K562 (cell line): Measurements from ENCODE around the gene KIFC3. TPM values are rescaled to one million over a fixed set of nuclear protein-coding genes. Genes with fewer than 3 reads are reported as not detected.

Experiments
- AFF1 ChIP-seq, 2 experiments: fragments of 450-650 bp; IDR thresholded peaks; 2 replicates each; pipeline ENCODE4 v1.6.1; 2018; ENCODE audit warnings: mild to moderate bottlenecking in 2 of 2, low read depth in 1 of 2; ENCODE audit not compliant: partially characterized antibody in 2 of 2
- DPF2 ChIP-seq: fragments of 450-650 bp; IDR thresholded peaks from 2 replicates; pipeline ENCODE4 v1.6.1; 2016
- ELF1 ChIP-seq: fragments of 200-800 bp; sonication (Bioruptor generic); IDR thresholded peaks from 2 replicates; pipeline ENCODE4 v1.6.1; 2016; ENCODE audit warnings: missing genetic modification characterization, missing compliant biosample characterization
- ETS2 ChIP-seq: IDR thresholded peaks from 2 replicates; pipeline ENCODE4 v1.6.1; 2016; ENCODE audit warnings: borderline replicate concordance, missing genetic modification characterization, mild to moderate bottlenecking, moderate library complexity, missing compliant biosample characterization; ENCODE audit not compliant: poor library complexity, severe bottlenecking
- KAT2B ChIP-seq: IDR thresholded peaks from one replicate; pipeline ENCODE4 v1.6.1; 2012; ENCODE audit warnings: low read depth, mild to moderate bottlenecking, control low read depth, inconsistent platforms, low read length, moderate library complexity
- NFYB ChIP-seq: IDR thresholded peaks from 2 replicates; pipeline ENCODE4 v1.6.1; 2011; ENCODE audit warnings: mild to moderate bottlenecking, moderate library complexity; ENCODE audit not compliant: insufficient read length; ENCODE audit errors: extremely low read depth
- NR3C1 ChIP-seq: sonication (generic); formaldehyde crosslinking; IDR thresholded peaks from 2 replicates; pipeline ENCODE4 v1.8.1; 2022; ENCODE audit warnings: missing genetic modification reagents
- PKNOX1 ChIP-seq: fragments of 450-650 bp; IDR thresholded peaks from 2 replicates; pipeline ENCODE4 v1.6.1; 2016
- POLR2A ChIP-seq: fragments of 450-650 bp; conservative IDR thresholded peaks from 2 replicates; pipeline ENCODE4 v1.6.1; 2016
- RFX1 ChIP-seq: fragments of 450-650 bp; IDR thresholded peaks from 2 replicates; pipeline ENCODE4 v1.6.1; 2016; ENCODE audit warnings: mild to moderate bottlenecking, moderate library complexity
- SUPT5H ChIP-seq: fragments of 450-650 bp; IDR thresholded peaks from 2 replicates; pipeline ENCODE4 v1.6.1; 2016
- U2AF1 ChIP-seq: fragments of 200-400 bp; formaldehyde crosslinking; optimal IDR thresholded peaks from 2 replicates; pipeline ENCODE3; 2017; ENCODE audit warnings: mild to moderate bottlenecking, low read depth, low read length, moderate library complexity
- ZBED1 ChIP-seq: IDR thresholded peaks from 2 replicates; pipeline ENCODE4 v1.6.1; 2014
- ZBTB8A ChIP-seq: fragments of 450-650 bp; IDR thresholded peaks from 2 replicates; pipeline ENCODE4 v1.6.1; 2018; ENCODE audit warnings: mild to moderate bottlenecking, moderate library complexity; ENCODE audit not compliant: partially characterized antibody
- ZNF140 ChIP-seq: fragments of 250-450 bp; sonication (Bioruptor Pico); IDR thresholded peaks from 2 replicates; pipeline ENCODE4 v1.8.0; 2021; ENCODE audit warnings: moderate library complexity, mild to moderate bottlenecking, inconsistent platforms
- ZNF174 ChIP-seq: fragments of 250-450 bp; sonication (Bioruptor Pico); IDR thresholded peaks from 2 replicates; pipeline ENCODE4 v1.4.0; 2020; ENCODE audit warnings: mild to moderate bottlenecking
- ZNF644 ChIP-seq: fragments of 200-800 bp; sonication (Bioruptor generic); IDR thresholded peaks from 2 replicates; pipeline ENCODE4 v1.6.1; 2016; ENCODE audit warnings: low read depth, missing genetic modification characterization, missing compliant biosample characterization
- ZNF780A ChIP-seq: fragments of 250-450 bp; sonication (Bioruptor Pico); IDR thresholded peaks from 2 replicates; pipeline ENCODE4 v1.5.0; 2021; ENCODE audit warnings: mild to moderate bottlenecking
- polyA plus RNA-seq, 8 experiments: library from polyadenylated mRNA; depleted of rRNA in 4 of 8; stranded (reverse) in 5 of 8; unstranded in 3 of 8; fragments of >200 nt; fragmentation: Nextera tagmentation in 2 of 8; fragmentation: Illumina TruSeq in 1 of 8; extraction: Ambion mirVana in 2 of 8; extraction: Trizol in 1 of 8; gene quantifications; 2 replicates each; pipeline versions ENCODE4 v1.2.1 to v1.2.3, GENCODE V29; 2011 to 2014; ENCODE audit warnings: inconsistent platforms in 1 of 8, missing spikeins in 1 of 8
- total RNA-seq, 7 experiments: library from RNA; depleted of rRNA in 6 of 7; stranded (reverse); fragments of >200 nt in 6 of 7; fragmentation: Illumina TruSeq in 2 of 7; extraction: Trizol in 2 of 7; gene quantifications; 2 replicates each; pipeline versions ENCODE4 v1.2.1 to v1.2.3, GENCODE V29; 2011 to 2021; ENCODE audit warnings: low replicate concordance in 1 of 7
- TF ChIP-seq, protein P1 (sequence below): fragments of 450-650 bp; IDR thresholded peaks from 2 replicates; pipeline ENCODE4 v1.6.1; 2016; ENCODE audit warnings: low read depth

The KIFC3 gene
- total and polyA plus RNA-seq, 9 of the 15 experiments (the other 6 are each of a cell fraction or from before 2014, with no cell fraction given), result 0.23 to 105 (median 26.2) TPM

- TF ChIP-seq, protein P1, sequence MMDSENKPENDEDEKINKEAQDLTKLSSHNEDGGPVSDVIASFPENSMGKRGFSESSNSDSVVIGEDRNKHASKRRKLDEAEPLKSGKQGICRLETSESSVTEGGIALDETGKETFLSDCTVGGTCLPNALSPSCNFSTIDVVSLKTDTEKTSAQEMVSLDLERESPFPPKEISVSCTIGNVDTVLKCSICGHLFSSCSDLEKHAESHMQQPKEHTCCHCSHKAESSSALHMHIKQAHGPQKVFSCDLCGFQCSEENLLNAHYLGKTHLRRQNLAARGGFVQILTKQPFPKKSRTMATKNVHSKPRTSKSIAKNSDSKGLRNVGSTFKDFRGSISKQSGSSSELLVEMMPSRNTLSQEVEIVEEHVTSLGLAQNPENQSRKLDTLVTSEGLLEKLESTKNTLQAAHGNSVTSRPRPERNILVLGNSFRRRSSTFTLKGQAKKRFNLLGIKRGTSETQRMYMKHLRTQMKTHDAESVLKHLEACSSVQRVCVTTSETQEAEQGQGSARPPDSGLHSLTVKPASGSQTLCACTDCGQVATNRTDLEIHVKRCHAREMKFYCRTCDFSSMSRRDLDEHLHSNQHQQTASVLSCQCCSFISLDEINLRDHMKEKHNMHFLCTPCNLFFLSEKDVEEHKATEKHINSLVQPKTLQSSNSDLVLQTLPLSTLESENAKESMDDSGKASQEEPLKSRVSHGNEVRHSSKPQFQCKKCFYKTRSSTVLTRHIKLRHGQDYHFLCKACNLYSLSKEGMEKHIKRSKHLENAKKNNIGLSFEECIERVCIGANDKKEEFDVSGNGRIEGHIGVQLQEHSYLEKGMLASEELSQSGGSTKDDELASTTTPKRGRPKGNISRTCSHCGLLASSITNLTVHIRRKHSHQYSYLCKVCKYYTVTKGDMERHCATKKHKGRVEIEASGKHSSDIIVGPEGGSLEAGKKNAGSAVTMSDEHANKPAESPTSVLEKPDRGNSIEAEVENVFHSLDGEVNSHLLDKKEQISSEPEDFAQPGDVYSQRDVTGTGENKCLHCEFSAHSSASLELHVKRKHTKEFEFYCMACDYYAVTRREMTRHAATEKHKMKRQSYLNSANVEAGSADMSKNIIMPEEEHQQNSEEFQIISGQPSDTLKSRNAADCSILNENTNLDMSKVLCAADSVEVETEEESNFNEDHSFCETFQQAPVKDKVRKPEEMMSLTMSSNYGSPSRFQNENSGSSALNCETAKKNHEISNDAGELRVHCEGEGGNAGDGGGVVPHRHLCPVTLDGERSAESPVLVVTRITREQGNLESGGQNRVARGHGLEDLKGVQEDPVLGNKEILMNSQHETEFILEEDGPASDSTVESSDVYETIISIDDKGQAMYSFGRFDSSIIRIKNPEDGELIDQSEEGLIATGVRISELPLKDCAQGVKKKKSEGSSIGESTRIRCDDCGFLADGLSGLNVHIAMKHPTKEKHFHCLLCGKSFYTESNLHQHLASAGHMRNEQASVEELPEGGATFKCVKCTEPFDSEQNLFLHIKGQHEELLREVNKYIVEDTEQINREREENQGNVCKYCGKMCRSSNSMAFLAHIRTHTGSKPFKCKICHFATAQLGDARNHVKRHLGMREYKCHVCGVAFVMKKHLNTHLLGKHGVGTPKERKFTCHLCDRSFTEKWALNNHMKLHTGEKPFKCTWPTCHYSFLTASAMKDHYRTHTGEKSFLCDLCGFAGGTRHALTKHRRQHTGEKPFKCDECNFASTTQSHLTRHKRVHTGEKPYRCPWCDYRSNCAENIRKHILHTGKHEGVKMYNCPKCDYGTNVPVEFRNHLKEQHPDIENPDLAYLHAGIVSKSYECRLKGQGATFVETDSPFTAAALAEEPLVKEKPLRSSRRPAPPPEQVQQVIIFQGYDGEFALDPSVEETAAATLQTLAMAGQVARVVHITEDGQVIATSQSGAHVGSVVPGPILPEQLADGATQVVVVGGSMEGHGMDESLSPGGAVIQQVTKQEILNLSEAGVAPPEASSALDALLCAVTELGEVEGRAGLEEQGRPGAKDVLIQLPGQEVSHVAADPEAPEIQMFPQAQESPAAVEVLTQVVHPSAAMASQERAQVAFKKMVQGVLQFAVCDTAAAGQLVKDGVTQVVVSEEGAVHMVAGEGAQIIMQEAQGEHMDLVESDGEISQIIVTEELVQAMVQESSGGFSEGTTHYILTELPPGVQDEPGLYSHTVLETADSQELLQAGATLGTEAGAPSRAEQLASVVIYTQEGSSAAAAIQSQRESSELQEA, result no peak
- no peak for TF ChIP-seq RFX1
- TF ChIP-seq NR3C1 (CRISPR knock-in tag), result no peak
- no peak for TF ChIP-seq ZBED1
- no peak for TF ChIP-seq ZNF174 (CRISPR knock-in tag)
- TF ChIP-seq NFYB, result no peak
- no peak for TF ChIP-seq ZNF140 (CRISPR knock-in tag)
- TF ChIP-seq ZNF644 (tag), result no peak
- TF ChIP-seq SUPT5H, result no peak
- TF ChIP-seq KAT2B, result no peak
- TF ChIP-seq PKNOX1, result no peak
- TF ChIP-seq ETS2 (tag), result no peak
- no peak for TF ChIP-seq POLR2A
- no peak for TF ChIP-seq ELF1 (tag)
- TF ChIP-seq U2AF1, result no peak
- TF ChIP-seq DPF2, result no peak
- no peak for TF ChIP-seq ZBTB8A
- no peak for TF ChIP-seq AFF1 (IDR thresholded peaks at IDR 0.05; ENCODE audit: low read depth in 1 of 2, partially characterized antibody in 2 of 2)
- no peak for TF ChIP-seq ZNF780A
Observed at GRCh38 chr16:57720142-57720575, 82.1 kb downstream of the KIFC3 start (continued).
